Fibroblast of skin of right biceps (primary cell): ENCODE data around the gene PRKX.
"Not testable (repeated sequence)": the region's sequence is repeated elsewhere in the genome, so short reads cannot be mapped to it uniquely, and the experiment has no call there.

Source experiments
- DNase-seq: peaks from one replicate; pipeline ENCODE4 v3.0.0-alpha.2; 2013

PRKX gene

GRCh38 chrX:3567686-3568085, 145.8 kb downstream of the PRKX start:
- DNase-seq = peak; percentile 71

DNA sequence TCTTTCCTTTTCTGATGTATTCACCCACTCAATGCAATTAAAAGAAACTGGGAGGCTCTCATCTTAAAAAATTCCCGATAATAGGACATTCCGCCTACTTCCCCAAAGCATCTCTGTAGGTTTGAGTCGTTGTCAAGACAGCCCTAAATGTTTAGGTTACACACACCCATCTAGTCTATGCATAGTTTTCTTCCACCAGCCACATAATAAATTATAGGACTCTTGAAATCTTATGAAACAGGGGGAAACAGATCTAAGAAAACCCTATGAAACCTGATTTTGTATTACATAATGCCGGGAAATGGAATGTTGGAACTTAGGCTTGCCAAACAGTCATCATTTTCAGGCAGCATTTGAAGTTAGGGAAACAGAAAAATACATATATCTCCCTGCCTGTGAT, 150.0 kb downstream of the PRKX start:
- DNase-seq = peak; percentile 41

GRCh38 chrX:3560010-3560409, 153.4 kb downstream of the PRKX start:
- DNase-seq = not testable (repeated sequence)
